ENCODE measurements around the gene PLEKHG1.

PLEKHG1 gene

GRCh38 chr6:150575836-150576235 lies 23.8 kb upstream of the PLEKHG1 start:
- no peak overlapping the region for H3K27ac Mint-ChIP-seq (ENCODE audit: low read depth)
- ATAC-seq (replicated peaks; ENCODE audit: extremely low read depth, poor library complexity, severe bottlenecking) (no peak), DNase-seq (ENCODE audit: low spot score in 2 of 2) (no peak)
- no peaks in the 10 kb centered on the region for H3K9me3 Mint-ChIP-seq
- no peak overlapping the region for H3K4me3 Mint-ChIP-seq
- H3K36me3 Mint-ChIP-seq (ENCODE audit: insufficient read depth), result no peaks in the 10 kb centered on the region
- H3K27me3 Mint-ChIP-seq, result peaks cover 57% of the 10 kb centered on the region
- no peaks in the 10 kb centered on the region for H3K4me1 Mint-ChIP-seq

GRCh38 chr6:150576651-150577226 lies 22.9 kb upstream of the PLEKHG1 start:
- Mint-ChIP-seq H3K27me3 (peaks cover 48% of the 10 kb centered on the region), H3K9me3 (no peaks in the 10 kb centered on the region), H3K4me3 (no peak overlapping the region), H3K4me1 (no peaks in the 10 kb centered on the region), H3K36me3 (ENCODE audit: insufficient read depth) (no peaks in the 10 kb centered on the region), H3K27ac (ENCODE audit: low read depth) (no peak overlapping the region)
- no peak for DNase-seq (ENCODE audit: low spot score in 2 of 2)
- no peak for ATAC-seq (replicated peaks; ENCODE audit: extremely low read depth, poor library complexity, severe bottlenecking)

DNA sequence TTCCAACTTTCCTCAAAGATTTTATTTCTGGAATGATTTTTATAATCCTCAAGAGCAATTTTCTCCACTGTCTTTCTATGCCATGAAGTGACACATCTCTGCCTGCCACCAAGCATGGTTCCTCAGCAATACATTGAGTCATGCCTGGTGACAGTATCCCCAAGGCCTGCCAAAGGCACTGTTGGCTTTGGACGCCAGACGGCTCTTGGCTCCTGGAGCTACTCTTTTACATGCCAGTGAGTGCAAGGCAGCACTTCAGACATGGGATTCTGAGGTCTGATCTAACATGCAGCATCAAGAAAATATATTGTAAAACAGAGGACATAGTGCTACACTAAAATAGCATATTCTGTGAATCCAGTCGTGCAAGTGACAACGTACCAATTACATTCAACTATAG lies 20.1 kb upstream of the PLEKHG1 start:
- Mint-ChIP-seq H3K9me3 (no peaks in the 10 kb centered on the region), H3K27ac (ENCODE audit: low read depth) (no peak overlapping the region), H3K27me3 (peaks cover 21% of the 10 kb centered on the region), H3K36me3 (ENCODE audit: insufficient read depth) (no peaks in the 10 kb centered on the region), H3K4me1 (no peaks in the 10 kb centered on the region), H3K4me3 (no peak overlapping the region)
- no peak for ATAC-seq (replicated peaks; ENCODE audit: extremely low read depth, poor library complexity, severe bottlenecking)
- DNase-seq (ENCODE audit: low spot score in 2 of 2), result no peak

DNA sequence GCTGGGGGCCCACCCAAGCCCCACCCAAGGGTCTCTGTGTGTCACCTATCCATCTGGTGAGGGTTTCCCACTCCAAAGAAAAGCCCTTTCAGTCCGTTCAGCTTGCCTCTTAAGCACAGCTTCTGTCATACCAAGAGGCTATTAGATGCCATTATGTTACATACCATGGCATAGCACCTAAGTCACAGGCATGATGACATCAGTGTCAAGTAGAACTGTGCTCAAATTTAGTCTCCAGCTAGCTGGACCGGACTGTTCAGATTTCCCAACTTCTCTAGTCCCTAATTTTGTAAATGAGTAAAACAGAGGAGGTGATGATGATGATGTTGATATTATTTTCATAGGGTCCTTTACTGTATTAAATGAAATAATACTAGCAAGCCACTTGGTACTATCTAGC lies 19.2 kb upstream of the PLEKHG1 start:
- ATAC-seq (replicated peaks; ENCODE audit: extremely low read depth, poor library complexity, severe bottlenecking), result no peak
- Mint-ChIP-seq H3K27me3 (peaks cover 18% of the 10 kb centered on the region), H3K27ac (ENCODE audit: low read depth) (no peak overlapping the region), H3K9me3 (no peaks in the 10 kb centered on the region), H3K36me3 (ENCODE audit: insufficient read depth) (no peaks in the 10 kb centered on the region), H3K4me1 (no peaks in the 10 kb centered on the region), H3K4me3 (no peak overlapping the region)
- DNase-seq (ENCODE audit: low spot score in 2 of 2), result no peak

GRCh38 chr6:150584065-150584464 lies 15.6 kb upstream of the PLEKHG1 start:
- no peak for ATAC-seq (replicated peaks; ENCODE audit: extremely low read depth, poor library complexity, severe bottlenecking)
- H3K9me3 Mint-ChIP-seq, result no peaks in the 10 kb centered on the region
- H3K4me1 Mint-ChIP-seq, result no peaks in the 10 kb centered on the region
- H3K4me3 Mint-ChIP-seq, result no peak overlapping the region
- H3K36me3 Mint-ChIP-seq (ENCODE audit: insufficient read depth), result no peaks in the 10 kb centered on the region
- peaks cover 12% of the 10 kb centered on the region for H3K27me3 Mint-ChIP-seq
- H3K27ac Mint-ChIP-seq (ENCODE audit: low read depth), result no peak overlapping the region
- DNase-seq (ENCODE audit: low spot score in 2 of 2), result no peak

- no peak overlapping the region for H3K4me3 Mint-ChIP-seq
- DNase-seq (ENCODE audit: low spot score in 2 of 2) (no peak), ATAC-seq (replicated peaks; ENCODE audit: extremely low read depth, poor library complexity, severe bottlenecking) (no peak)
- H3K27ac Mint-ChIP-seq (ENCODE audit: low read depth), result no peak overlapping the region
- H3K9me3 Mint-ChIP-seq, result no peaks in the 10 kb centered on the region
- H3K27me3 Mint-ChIP-seq, result peaks cover 12% of the 10 kb centered on the region
- no peaks in the 10 kb centered on the region for H3K4me1 Mint-ChIP-seq
- no peaks in the 10 kb centered on the region for H3K36me3 Mint-ChIP-seq (ENCODE audit: insufficient read depth)
These were observed 15.1 kb upstream of the PLEKHG1 start for GRCh38 chr6:150584596-150584995.

DNA sequence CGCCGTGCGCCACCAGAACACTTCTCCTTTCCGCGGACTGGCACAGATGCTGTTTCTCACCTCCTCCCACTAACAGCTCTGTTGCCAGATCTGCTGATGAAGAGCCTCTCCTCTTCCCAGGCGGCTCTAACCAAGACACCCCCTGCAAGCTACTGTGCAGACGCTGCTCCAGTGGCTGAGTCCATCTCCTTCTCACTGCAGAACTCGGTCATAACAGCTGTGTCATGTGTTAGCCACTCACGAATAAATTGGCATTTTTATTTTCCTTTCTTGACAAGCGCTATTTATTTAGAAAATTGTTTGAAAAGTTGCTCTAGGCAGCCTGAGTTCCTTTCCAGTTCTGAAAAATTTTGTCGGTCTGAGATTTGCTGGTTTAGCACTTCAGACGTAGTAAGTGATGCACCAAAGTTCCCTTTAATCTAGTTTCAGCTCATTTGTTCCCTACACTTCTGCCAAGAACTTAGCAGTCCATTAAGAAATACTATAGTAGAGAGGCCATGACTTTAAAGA lies 12.8 kb upstream of the PLEKHG1 start:
- no peak overlapping the region for H3K27ac Mint-ChIP-seq (ENCODE audit: low read depth)
- ATAC-seq (replicated peaks; ENCODE audit: extremely low read depth, poor library complexity, severe bottlenecking) (no peak), DNase-seq (ENCODE audit: low spot score in 2 of 2) (no peak)
- H3K27me3 Mint-ChIP-seq, result peaks cover 29% of the 10 kb centered on the region
- no peaks in the 10 kb centered on the region for H3K9me3 Mint-ChIP-seq
- no peak overlapping the region for H3K4me3 Mint-ChIP-seq
- no peaks in the 10 kb centered on the region for H3K36me3 Mint-ChIP-seq (ENCODE audit: insufficient read depth)
- no peaks in the 10 kb centered on the region for H3K4me1 Mint-ChIP-seq

- Mint-ChIP-seq H3K27ac (ENCODE audit: low read depth) (no peak overlapping the region), H3K4me3 (no peak overlapping the region)
These were observed 12.0 kb upstream of the PLEKHG1 start for GRCh38 chr6:150587637-150588036.

GRCh38 chr6:150588888-150589499 lies 10.7 kb upstream of the PLEKHG1 start:
- Mint-ChIP-seq H3K9me3 (no peaks in the 10 kb centered on the region), H3K4me3 (no peak overlapping the region), H3K36me3 (ENCODE audit: insufficient read depth) (no peaks in the 10 kb centered on the region), H3K27me3 (peaks cover 38% of the 10 kb centered on the region), H3K27ac (ENCODE audit: low read depth) (no peak overlapping the region), H3K4me1 (no peaks in the 10 kb centered on the region)
- ATAC-seq (replicated peaks; ENCODE audit: extremely low read depth, poor library complexity, severe bottlenecking), result no peak
- DNase-seq (ENCODE audit: low spot score in 2 of 2), result no peak

More at GRCh38 chr6:150587637-150588036, 12.0 kb upstream of the PLEKHG1 start:
- ATAC-seq (replicated peaks; ENCODE audit: extremely low read depth, poor library complexity, severe bottlenecking), result no peak
- H3K27me3 Mint-ChIP-seq, result peaks cover 36% of the 10 kb centered on the region
- no peaks in the 10 kb centered on the region for H3K36me3 Mint-ChIP-seq (ENCODE audit: insufficient read depth)
- no peaks in the 10 kb centered on the region for H3K9me3 Mint-ChIP-seq
- DNase-seq (ENCODE audit: low spot score in 2 of 2), result no peak
- H3K4me1 Mint-ChIP-seq, result no peaks in the 10 kb centered on the region

DNA sequence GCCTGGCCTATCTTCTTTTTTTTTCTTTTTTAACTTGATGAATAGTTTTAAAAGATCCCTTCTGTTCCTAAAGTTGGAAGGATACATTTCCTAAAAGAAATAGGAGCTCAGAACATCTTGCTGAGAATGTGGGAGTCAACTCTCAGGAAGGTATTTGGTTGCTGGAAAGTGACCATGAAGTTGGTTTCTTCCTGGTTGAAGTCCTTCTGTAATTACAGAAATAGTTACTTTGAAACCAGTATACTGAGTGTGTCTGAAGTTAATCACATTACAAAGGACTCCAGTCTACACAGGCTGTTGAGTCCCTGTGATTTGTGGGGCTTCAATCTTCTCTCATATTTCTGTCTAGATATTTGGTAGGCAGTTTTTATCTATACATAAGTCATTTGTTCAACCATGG lies 9.8 kb upstream of the PLEKHG1 start:
- Mint-ChIP-seq H3K36me3 (ENCODE audit: insufficient read depth) (no peaks in the 10 kb centered on the region), H3K4me1 (no peaks in the 10 kb centered on the region), H3K9me3 (no peaks in the 10 kb centered on the region), H3K27me3 (peaks cover 38% of the 10 kb centered on the region), H3K27ac (ENCODE audit: low read depth) (no peak overlapping the region), H3K4me3 (no peak overlapping the region)
- no peak for ATAC-seq (replicated peaks; ENCODE audit: extremely low read depth, poor library complexity, severe bottlenecking)
- no peak for DNase-seq (ENCODE audit: low spot score in 2 of 2)

DNA sequence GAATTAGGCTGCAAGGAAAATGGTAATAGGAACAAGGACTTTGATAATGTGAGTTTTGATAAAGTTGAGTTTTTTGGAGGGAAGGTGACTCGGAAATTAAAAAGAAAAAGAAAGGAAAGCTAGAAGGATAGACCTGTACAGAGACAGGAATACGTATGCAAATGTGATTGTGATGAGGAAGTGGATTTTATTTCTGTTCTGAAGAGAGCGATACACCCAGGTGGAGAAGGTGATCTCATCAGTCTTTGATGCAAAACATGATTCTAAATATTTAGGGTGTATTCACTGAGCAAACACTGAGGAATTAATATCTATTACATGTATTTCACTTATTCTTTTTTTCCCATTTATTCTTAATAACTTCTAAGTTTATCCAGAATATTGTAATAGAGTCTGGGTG lies 9.2 kb upstream of the PLEKHG1 start:
- ATAC-seq (replicated peaks; ENCODE audit: extremely low read depth, poor library complexity, severe bottlenecking) (no peak), DNase-seq (ENCODE audit: low spot score in 2 of 2) (no peak)
- Mint-ChIP-seq H3K4me3 (no peak overlapping the region), H3K4me1 (no peaks in the 10 kb centered on the region), H3K9me3 (no peaks in the 10 kb centered on the region), H3K27ac (ENCODE audit: low read depth) (no peak overlapping the region), H3K36me3 (ENCODE audit: insufficient read depth) (no peaks in the 10 kb centered on the region), H3K27me3 (peaks cover 38% of the 10 kb centered on the region)

DNA sequence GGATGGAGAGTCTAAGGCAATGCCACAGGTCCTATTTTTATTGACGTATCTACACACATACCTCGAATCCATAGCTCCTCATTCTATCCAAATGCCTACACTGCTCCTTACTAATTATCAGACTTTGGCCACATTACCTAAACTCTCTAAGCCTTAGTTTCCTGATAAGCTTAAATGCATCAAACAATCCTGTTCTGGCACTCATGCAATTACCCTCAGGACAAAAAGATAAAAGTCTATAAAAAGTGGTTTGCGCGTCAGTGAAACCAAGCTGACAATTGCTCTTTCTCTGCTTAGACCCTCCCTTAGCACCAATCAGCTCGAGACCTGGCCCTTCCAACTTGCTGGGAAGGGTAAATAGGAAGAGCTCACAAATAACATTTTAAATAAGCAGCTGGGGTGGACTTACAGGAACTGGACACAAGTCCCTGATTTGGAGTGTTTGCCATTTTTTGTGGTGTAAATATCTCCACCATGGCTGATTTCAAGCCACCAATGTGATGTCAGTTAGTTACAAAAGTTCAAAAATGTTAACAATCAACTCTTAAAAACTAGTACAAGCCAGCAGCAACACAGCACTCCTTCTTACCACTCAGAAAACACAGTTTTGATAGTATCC lies 7.2 kb upstream of the PLEKHG1 start:
- H3K36me3 Mint-ChIP-seq (ENCODE audit: insufficient read depth), result no peaks in the 10 kb centered on the region
- H3K27me3 Mint-ChIP-seq, result peaks cover 26% of the 10 kb centered on the region
- ATAC-seq (replicated peaks; ENCODE audit: extremely low read depth, poor library complexity, severe bottlenecking), result no peak
- no peaks in the 10 kb centered on the region for H3K9me3 Mint-ChIP-seq
- DNase-seq (ENCODE audit: low spot score in 2 of 2), result no peak
- H3K4me3 Mint-ChIP-seq, result no peak overlapping the region
- no peak overlapping the region for H3K27ac Mint-ChIP-seq (ENCODE audit: low read depth)
- no peaks in the 10 kb centered on the region for H3K4me1 Mint-ChIP-seq

- Mint-ChIP-seq H3K9me3 (no peaks in the 10 kb centered on the region), H3K27me3 (peaks cover 26% of the 10 kb centered on the region), H3K36me3 (ENCODE audit: insufficient read depth) (no peaks in the 10 kb centered on the region), H3K4me1 (no peaks in the 10 kb centered on the region), H3K4me3 (no peak overlapping the region), H3K27ac (ENCODE audit: low read depth) (no peak overlapping the region)
- no peak for ATAC-seq (replicated peaks; ENCODE audit: extremely low read depth, poor library complexity, severe bottlenecking)
- DNase-seq (ENCODE audit: low spot score in 2 of 2), result no peak
These were observed 6.6 kb upstream of the PLEKHG1 start for GRCh38 chr6:150593119-150593518.
